Hematopoietic multipotent progenitor cell treated with erythropoietin and hydrocortisone succinate and interleukin-3 and kit ligand, for 15 days (in vitro differentiated cells): ENCODE results near the gene CACNA1C.

Experiments
- DNase-seq: peaks from one replicate; pipeline ENCODE4 v3.0.0-alpha.2; 2015; ENCODE audit warnings: low spot score

CACNA1C gene

DNA sequence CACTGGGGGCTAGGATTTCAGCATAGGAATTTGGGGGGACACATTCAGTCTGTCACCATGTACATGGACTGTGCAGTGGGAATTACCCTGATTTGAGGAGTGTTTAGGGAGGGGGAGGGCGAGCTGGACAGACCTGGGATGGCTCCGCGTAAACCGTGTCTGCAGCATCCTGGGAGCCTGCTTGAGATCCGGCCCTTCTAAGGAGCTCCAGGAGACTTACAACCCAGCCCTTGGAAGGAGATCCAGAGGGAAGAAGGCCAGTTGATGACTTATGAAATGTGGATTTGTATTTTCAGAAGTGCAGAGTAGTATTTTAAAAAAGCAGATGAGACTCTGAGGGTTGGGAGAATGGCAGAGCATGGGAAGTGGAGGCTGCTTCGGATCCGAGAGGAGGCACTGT lies 153.2 kb downstream of the CACNA1C start:
- no peak for DNase-seq

DNA sequence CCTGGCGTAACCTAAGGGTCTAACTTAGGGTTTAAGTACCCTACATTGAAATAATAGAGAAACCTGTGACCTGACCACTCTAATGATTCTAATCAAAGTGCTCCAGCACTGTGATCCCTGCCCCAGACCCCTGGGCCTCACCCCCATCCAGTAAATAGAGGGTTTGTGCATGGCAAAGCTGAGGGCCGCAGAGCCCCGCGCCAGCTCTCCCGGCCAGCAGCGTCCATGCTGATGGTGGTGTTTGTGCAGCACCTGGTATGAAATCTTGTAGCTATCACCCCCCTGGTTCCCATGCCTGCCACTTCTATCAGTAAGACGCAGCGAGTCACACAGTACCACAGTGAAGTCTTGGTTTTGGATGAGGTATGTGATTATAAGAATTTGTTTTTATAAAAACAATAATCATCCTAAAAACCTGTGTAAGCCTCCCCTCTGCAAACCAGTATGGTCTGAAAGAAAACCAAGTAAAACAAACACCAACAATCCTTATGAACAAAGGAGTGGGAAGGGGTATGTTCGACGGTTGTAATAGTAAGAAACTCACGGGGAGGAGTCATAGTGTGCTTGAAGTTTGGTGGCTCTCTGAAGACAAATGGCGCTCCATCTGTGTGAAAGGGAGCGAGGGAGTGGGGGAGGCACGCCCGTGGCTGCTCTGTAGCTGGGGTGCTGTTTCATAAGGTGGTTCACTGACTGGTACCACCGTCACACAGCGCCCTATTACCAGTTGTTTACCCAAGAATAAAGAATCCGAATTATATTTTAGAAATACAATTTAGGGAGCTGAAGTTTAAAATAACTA lies 156.2 kb downstream of the CACNA1C start:
- DNase-seq, result no peak

DNA sequence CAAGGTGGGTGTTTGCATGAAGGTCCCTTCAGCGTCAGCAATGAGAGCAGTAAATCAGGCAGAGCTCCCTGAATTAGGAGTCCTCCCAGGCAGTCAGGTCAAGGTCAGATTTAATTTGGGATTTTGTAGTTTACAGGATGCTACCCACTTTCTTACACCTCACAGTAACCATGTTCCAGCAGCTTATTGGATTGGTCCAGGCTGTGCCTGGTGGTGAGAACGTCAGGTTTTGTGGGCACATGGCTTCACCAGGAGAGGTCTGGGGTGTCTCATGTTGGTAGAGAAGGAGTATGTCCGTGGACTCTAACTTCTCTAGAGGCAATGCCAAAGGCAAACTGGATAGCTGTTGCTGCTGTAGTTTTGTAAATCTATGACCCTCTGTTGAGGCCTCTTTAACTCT lies 158.3 kb downstream of the CACNA1C start:
- DNase-seq, result no peak

DNA sequence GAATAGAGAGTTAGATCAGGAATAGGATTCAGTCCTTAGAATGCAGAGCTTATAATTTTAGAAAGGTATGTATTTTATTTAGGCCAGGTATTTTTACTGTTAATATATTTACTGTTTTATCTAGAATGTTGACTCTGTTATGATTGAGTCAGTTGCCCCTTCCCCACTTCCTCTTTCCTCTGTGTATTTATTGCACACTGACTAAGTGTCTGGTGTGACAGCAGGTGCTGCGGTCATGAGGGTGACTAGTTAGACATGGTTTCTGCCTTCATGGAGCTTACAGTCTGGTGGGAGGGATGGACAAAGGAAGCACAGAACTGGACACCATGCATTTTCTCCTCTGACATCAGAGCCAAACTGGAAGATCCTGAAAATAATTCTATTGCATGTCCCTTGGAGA lies 159.8 kb downstream of the CACNA1C start:
- DNase-seq, result no peak

DNA sequence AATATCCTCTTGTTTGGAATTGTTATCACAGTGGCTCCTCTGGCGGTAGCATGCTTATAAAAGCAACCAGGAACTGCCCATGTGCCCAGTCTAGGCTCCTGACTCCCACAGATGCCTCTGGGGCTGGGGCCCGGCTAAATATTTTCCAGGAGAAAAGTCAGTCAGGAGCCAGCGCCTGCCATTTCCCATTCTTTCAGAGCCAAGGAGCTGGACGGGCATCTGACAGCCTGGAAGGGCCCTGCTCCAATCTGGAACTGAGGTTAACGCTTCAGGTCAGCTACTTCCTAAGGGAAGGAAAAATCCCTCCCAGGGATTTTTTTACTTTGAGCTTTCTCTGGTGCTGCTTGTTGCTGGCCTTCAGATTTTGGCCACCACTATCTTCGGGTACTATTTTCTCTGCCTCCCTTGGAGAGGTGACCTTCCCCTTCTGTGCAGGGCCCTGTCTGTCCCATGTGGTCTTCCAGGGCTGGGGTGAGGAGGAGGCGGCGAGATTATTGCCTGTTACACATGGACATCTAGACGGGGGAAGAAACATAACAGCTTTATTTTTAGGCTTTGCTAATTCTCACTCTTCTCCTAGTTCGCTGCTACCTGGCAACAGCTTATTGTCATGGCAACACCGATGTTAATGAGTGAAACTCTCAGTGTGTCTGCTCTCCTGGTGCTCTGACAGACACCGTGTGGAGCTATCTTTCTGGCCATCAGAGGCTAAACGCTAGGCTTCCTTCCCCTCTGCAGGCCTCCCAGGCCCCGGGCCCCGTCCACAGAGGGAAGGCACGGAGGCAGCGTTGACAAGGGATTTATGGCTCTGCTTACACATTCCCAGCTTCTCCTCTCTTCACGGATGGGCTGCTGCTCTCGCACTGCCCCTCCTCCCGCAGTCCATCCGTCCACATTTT lies 160.4 kb downstream of the CACNA1C start:
- no peak for DNase-seq

DNA sequence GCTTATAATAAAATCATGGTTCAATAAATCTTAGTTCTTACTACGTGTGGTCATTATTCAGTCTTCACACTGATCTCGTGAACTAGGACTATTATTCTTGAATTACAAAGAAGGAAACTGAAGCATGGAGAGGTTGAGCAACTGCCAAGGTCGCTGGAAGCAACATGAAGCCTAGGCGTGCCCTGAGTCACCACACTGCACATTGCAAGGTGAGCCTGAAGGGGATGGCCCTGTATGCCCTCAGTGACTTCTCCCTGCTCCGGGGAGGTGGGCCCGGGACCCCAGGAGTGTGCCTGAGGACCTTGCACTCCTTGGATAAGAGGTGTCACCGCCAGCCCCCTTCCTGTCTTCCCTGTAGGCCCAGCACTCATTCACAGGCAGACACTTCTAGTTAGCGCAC lies 161.6 kb downstream of the CACNA1C start:
- DNase-seq, result no peak

DNA sequence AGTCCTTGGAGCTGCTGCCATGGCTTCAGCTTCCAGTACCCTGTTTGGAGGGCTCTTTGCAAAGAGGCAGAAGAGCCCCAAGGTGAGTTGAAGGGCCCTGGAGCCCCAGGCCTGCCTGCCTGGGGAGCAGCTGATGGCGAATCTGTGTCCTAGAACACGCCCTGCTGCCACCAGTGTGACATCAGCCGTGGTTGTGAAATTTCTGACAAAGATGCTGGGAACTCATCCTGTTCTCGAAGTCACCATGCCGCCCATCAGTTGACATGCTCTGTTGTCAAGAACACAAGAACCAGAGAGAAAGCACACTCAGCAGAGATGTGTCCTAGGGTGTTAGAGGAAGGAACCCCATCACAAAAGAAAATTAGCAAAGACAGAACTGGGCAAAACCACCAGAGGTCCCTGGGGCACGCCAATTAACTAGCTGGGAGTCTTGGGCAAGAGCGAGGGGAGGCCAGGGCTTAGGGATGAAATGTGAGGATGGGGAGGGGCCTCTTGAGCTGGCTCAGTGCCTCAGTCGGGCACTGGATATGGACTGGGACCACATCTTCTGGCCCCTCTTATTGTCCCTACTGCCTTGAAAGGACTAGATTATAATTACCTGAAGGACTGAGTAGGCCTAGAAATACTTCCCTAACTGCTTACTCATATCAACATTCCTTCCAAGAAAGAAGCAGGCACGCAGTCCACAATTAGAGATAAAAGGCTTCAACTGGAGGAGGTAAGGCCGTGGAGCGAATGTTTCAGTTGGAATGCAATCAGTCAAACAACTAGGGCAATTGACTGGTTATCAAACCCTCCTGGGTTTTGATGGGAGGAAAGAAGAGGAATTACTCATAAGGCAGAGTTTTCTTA lies 163.1 kb downstream of the CACNA1C start:
- DNase-seq, result no peak

DNA sequence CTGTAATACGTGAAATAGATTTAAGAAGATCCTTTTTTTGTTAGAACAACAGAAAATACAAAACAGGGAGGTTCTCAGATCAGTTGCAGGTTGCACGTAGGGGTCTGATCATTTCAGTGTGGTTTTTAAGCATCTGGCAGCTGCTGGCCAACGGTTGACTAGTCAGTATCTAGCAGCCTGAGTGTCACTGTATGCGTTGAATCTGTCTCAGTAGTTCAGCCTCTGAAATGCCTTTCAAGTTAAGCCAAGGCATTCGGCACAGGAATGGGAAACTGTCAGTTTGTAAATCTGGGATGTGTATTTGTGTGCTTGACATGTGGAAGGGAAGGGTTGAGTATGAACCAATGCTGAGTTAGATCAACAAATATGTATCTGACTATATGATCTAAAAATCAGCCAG lies 165.9 kb downstream of the CACNA1C start:
- DNase-seq, result no peak

DNA sequence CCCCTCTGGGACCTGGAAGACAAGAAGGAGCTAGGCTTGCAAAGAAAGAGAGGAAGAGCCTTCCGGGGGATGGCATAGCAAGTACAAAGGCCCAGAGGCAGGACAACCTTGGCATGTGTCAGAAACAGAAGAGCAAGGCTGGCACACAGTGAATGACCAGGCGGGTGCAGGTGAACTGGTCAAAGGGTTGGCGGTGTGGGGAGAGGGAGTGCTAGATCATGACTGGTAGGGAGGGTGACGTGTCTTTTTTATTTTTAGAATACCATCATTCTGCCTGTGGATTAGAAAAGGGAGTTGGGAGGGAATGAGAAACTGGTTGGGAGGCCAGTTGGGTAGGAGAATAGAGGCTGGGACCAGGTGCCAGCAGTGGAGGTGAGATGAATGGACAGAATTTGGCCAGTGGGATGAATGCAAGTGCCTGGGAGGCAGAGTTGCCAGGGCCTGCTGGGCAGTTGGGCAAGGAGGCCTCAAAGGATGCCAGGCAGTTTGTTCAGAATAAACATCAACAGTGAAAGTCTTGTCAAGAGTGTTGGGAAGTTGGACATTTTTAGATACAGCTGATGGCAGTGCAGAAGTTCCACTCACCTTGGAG lies 168.3 kb downstream of the CACNA1C start:
- DNase-seq, result no peak

DNA sequence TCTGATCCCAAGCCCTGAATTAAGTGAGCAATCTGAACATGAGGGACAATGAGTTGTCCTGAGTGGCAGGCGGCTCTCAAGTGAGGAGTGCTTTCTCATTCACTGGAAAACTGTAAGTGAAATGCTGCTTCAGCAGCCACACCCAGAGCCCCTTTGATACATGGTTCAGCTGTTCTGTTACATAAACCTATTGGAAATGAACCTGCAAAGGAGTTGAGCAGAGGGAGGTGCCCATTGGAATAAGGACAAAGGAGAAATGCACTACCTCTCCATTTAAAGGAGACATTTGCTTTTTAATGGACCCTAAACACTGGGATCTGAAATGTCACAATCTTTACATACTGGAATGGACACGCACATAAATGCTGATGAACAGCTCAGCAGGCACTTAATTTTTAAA lies 169.9 kb downstream of the CACNA1C start:
- no peak for DNase-seq

DNA sequence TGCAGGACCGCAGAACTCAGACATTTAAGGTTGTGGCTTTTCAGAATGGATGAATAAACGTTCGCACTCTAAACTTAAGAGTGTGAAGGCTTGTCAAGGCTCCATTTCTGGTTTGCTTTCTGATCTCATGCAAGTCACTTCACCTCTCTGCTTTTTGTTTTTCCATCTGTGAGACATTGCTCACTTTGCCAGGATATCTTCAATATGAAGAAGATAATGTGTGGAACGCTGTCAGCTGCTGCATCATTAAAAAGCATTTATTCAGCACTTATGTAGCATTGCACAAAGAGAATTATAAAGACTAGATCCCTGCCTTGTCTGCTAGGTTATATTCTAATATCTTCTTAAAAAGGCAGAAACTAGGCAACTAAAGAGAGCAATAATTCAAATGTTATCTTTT lies 172.2 kb downstream of the CACNA1C start:
- DNase-seq, result no peak

DNA sequence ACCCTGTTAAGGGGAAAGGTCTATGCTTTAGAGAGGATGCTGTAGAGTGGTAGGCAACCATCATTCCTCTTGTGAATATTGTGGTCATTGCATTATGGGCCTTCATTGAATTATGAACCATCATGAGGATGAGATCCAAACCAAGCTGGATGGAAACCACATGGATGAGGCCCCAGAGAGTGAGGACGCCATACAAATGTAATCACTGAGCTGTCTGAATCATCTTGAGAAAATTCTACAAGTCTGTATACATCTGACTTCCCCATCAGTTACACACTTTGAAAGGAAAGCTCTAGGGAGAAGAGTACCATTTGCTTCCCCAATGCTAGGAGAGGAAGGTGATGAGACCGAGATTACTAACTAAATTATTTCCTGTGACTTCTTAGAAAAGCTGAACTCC lies 172.9 kb downstream of the CACNA1C start:
- no peak for DNase-seq

DNA sequence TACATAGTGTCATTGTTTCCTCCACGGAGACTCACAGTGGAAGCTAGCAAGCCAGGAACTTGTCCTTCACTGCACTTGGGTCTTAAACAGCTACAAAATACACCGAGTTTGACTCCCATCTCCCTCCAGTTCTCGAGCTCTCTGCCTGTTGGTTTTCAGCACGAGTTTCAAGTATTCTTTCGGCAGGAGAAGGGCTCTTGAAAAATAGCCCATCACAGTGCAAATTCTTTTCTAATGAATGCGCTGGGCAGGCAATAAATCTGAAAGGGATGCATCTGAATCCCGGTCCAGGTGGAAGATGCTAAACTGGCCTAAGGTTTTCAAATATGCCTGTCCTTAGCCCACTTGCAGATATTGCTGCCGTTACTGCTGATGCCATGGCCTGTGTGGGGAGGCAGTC lies 173.9 kb downstream of the CACNA1C start:
- no peak for DNase-seq

DNA sequence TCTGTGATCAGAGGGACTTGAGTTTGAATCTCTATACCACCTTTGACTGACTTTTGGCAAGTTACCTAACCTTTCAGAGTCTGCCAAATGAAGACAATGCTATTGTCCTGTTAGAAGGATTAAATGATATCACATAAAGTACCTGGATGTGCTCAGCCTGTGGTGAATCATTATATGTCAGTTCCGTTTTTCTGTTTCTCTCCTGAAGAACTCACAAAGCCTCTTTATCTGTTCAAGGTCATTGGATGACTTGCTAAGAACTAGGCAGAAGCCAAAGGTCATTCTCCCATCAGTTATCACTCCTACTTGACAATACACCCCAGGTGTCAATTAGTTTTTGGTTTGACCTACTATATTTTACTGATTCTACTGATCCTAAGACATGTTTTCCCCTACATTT lies 174.6 kb downstream of the CACNA1C start:
- DNase-seq, result no peak

DNA sequence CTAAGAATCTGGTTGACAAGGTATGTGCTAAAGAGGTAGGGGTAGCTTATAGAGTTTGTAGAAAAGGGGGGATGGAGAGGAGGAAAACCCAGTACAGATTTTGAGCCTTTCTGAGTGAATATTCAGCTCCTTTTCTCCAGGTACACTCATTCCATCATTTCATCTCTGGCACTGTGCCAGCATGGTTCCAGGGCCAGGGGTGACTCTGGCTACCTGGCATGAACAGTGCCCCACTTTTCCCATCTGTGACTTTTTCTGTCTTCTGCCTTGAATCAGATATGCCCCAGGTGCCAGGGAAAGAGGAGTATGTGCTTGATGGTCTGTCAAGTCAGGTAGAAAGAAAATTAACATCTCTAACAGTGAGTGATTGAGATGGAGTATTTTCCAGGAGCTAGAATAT lies 175.7 kb downstream of the CACNA1C start:
- DNase-seq, result no peak

DNA sequence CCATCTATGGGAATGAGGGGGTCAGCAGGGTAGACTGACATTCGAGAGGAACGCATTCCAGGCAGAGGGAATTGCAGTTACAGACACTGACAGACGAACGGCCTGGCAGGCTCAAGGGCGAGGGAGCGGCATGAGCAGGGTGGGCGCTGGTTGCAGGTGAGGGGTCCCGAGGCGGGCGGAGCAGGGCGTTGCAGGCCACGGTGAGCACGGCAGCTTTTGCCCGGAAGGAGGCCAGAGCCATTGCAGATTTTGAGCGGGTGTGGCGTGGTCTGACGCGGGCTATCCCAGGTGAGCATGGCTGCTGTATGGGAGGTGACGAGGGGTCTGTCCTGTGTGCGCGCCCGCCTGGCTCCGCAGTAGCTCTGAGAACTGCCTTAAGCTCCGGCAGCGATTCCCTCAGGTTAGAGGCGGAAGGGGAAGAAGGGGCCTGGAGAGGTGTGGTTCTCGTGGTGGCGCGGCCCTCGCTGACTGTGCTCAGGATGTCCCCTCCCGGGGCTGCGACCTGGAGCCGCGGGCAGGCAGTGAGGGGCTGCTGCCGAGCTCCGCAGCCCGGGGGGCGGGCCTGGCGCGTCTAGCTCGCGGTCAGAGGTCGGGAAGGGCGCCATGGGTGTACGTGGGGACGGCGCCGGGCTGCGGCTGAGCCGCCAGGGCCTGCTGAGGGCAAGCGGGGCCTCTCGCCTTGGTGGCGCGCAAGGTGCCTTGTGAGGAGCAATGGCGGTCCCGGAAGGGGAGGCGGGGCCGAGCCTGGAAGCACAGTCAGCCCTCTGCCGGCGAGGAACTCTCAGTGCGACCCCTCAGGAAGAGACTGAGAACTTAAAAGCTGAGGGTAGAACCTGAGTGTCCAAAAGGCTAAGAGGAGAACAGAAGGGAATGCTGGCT lies 177.1 kb downstream of the CACNA1C start:
- no peak for DNase-seq

DNA sequence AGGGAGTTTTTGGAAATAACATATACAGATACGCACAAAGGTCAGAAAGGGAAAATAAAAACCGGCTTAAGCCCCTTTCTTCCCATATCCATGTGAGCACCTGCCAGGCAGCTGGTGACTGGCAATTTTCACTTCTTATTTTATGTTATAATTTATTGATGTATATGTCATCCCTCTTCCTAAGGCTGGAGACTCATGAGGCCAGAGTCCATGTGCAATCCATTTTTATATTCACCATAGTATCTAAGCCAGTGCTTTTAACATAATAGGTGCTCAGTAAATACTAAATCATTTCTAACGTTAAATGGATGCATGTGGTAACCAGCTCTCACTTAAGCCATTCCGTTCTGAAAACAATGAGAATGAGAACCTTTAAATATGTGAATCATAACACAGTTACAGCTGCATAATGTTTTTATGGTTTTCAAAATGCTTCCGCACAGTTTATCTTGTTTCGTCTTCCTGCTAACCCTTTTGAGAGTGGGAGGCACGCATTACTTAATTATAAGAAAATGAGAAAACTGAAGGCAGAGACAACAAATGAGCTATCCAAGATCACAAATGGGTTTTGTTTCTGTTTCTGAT lies 178.3 kb downstream of the CACNA1C start:
- no peak for DNase-seq

DNA sequence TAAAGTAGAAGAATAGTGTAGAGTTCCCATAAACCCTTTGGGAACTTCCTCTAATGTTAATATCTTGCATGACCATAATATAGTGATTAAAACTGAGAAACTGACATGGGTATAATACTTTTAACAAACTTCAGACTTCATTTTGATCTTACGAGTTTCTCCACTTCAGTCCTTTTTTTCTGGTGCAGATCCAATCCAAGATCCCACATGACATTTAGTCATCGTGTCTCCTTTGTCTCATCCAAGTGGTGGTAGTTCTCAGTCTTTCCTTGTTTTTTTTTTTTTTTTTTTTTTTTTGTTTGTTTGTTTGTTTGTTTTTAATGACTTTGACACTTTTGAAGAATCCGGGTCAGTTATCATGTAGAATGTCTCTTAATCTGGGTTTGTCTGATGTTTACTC lies 179.2 kb downstream of the CACNA1C start:
- DNase-seq, result no peak

DNA sequence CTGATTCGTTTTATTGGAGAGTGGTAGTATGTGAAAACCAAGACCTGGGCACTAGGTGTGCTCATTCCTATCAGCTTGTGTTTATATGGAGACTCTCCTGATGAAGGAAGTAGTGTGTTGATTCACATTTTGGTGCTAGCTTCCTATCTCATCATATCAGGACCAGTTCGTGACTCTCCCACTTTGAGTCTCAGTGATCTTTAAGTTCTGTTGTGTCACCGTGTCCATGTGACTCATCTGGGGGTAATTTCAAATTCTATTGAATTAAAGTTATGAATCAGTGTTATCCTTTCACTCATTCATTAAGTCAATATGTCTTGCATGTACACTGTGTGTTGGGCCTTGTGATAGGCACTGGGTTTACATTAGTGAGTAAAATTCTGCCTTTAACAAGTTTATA lies 180.2 kb downstream of the CACNA1C start:
- DNase-seq, result no peak

DNA sequence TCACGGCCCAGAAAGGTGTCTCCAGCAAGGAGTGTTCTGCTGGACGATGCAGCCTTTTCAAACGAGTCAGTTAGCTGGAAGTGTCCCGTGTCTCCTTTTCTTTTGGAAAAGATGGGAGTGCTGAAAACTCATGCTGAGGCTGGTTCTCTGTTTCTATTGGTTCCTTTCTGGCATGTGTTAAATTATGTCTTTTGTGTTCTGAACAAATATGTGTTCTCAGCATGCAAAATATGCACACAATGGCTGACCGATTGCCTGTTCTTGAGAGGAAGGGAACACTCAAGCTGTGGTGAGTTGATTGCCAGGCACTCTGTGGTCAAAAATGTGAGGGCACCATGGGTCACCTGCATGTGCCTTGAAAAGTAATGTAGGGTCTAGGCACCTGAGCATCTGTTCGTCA lies 181.3 kb downstream of the CACNA1C start:
- DNase-seq, result no peak
